CD14-positive monocyte (primary cell): ENCODE data around the gene TRAF1. TPM values are rescaled to one million over a fixed set of nuclear protein-coding genes. Genes with fewer than 3 reads are reported as not detected.

Source experiments
- DNase-seq, 3 donors: peaks; one replicate each; pipeline ENCODE4 v3.0.0-alpha.2; 2011 to 2022
- H2AFZ ChIP-seq: 2 replicates; pipeline ENCODE4 v1.6.0; 2012; ENCODE audit warnings: mild to moderate bottlenecking, low read depth, low read length, inconsistent platforms; ENCODE audit not compliant: insufficient read depth, poor library complexity, severe bottlenecking
- H3K27ac ChIP-seq, 2 donors: 1 replicate in 1 of 2; 2 replicates in 1 of 2; pipeline ENCODE4 v1.5.1; 2012 to 2013; ENCODE audit warnings: low read length in 2 of 2, control low read depth in 1 of 2, inconsistent platforms in 1 of 2, low read depth in 1 of 2, mild to moderate bottlenecking in 1 of 2
- H3K27me3 ChIP-seq, 2 donors: one replicate each; pipeline versions ENCODE4 v1.6.0 to v1.6.1; 2011 to 2013; ENCODE audit warnings: low read length in 2 of 2; ENCODE audit not compliant: control insufficient read depth in 2 of 2, insufficient read depth in 2 of 2
- H3K36me3 ChIP-seq, 2 donors: replicated peaks in 1 of 2; 1 replicate in 1 of 2; 2 replicates in 1 of 2; pipeline versions ENCODE4 v1.5.1 to v1.6.1; 2012 to 2013; ENCODE audit warnings: low read length in 2 of 2, control low read depth in 1 of 2, inconsistent platforms in 1 of 2, mild to moderate bottlenecking in 1 of 2; ENCODE audit not compliant: insufficient read depth in 2 of 2, control insufficient read depth in 1 of 2
- H3K4me1 ChIP-seq, 2 donors: 1 replicate in 1 of 2; 2 replicates in 1 of 2; pipeline versions ENCODE4 v1.5.1 to v1.6.1; 2012 to 2013; ENCODE audit warnings: low read length in 2 of 2, control low read depth in 1 of 2, inconsistent platforms in 1 of 2, mild to moderate bottlenecking in 1 of 2, moderate library complexity in 1 of 2; ENCODE audit not compliant: insufficient read depth in 2 of 2, control insufficient read depth in 1 of 2
- H3K4me2 ChIP-seq: replicated peaks from 2 replicates; pipeline ENCODE3; 2012; ENCODE audit warnings: low read length, moderate library complexity, mild to moderate bottlenecking; ENCODE audit not compliant: poor library complexity, severe bottlenecking; ENCODE audit errors: extremely low read depth
- H3K4me3 ChIP-seq, 3 experiments: fragments of 200-600 bp in 1 of 3; sonication (generic) in 1 of 3; replicated peaks in 1 of 3; 1 replicate in 2 of 3; 2 replicates in 1 of 3; pipeline ENCODE4 v1.5.1; 2011 to 2013; ENCODE audit warnings: low read length in 3 of 3, mild to moderate bottlenecking in 3 of 3, control low read depth in 2 of 3, low read depth in 2 of 3, inconsistent platforms in 1 of 3, moderate library complexity in 1 of 3
- H3K79me2 ChIP-seq: 2 replicates; pipeline ENCODE4 v1.6.0; 2012; ENCODE audit warnings: mild to moderate bottlenecking, control low read depth, inconsistent platforms, low read length, moderate library complexity; ENCODE audit not compliant: insufficient read depth
- H3K9ac ChIP-seq: 2 replicates; pipeline ENCODE4 v1.6.0; 2017; ENCODE audit warnings: low read length, mild to moderate bottlenecking; ENCODE audit not compliant: insufficient read depth, poor library complexity, severe bottlenecking
- H3K9me3 ChIP-seq, 2 donors: replicated peaks in 1 of 2; 1 replicate in 1 of 2; 2 replicates in 1 of 2; pipeline versions ENCODE4 v1.5.1 to v1.6.1; 2012 to 2013; ENCODE audit warnings: low read length in 2 of 2, control low read depth in 1 of 2; ENCODE audit not compliant: control insufficient read depth in 1 of 2, insufficient read depth in 1 of 2
- H4K20me1 ChIP-seq: 2 replicates; pipeline ENCODE4 v1.6.0; 2012; ENCODE audit warnings: mild to moderate bottlenecking, low read length, control low read depth, moderate library complexity; ENCODE audit not compliant: insufficient read depth
- H3K27ac Mint-ChIP-seq, 7 donors: one replicate each; pipeline ENCODE4 v1.8.0; 2020; ENCODE audit warnings: mild to moderate bottlenecking in 7 of 7, mixed read lengths in 7 of 7, moderate library complexity in 6 of 7, inconsistent platforms in 2 of 7
- H3K27me3 Mint-ChIP-seq, 3 donors: one replicate each; pipeline ENCODE4 v1.8.0; 2021 to 2022; ENCODE audit warnings: low read depth in 3 of 3, mild to moderate bottlenecking in 3 of 3, mixed read lengths in 3 of 3, moderate library complexity in 3 of 3, inconsistent platforms in 1 of 3
- H3K36me3 Mint-ChIP-seq, 2 donors: one replicate each; pipeline ENCODE4 v1.8.0; 2020; ENCODE audit warnings: mixed read lengths in 2 of 2, inconsistent platforms in 1 of 2, mild to moderate bottlenecking in 1 of 2
- H3K4me1 Mint-ChIP-seq: one replicate; pipeline ENCODE4 v1.8.0; 2020; ENCODE audit warnings: mild to moderate bottlenecking, mixed read lengths
- H3K4me3 Mint-ChIP-seq, 2 donors: one replicate each; pipeline ENCODE4 v1.8.0; 2020; ENCODE audit warnings: mild to moderate bottlenecking in 2 of 2, mixed read lengths in 2 of 2, moderate library complexity in 1 of 2
- H3K9me3 Mint-ChIP-seq, 7 donors: one replicate each; pipeline ENCODE4 v1.8.0; 2020 to 2022; ENCODE audit warnings: mixed read lengths in 7 of 7, mild to moderate bottlenecking in 6 of 7, moderate library complexity in 6 of 7, inconsistent platforms in 2 of 7
- WGBS: methylation state at CpG from one replicate; pipeline ENCODE4 v1.1.5; 2013; ENCODE audit warnings: missing lambda C conversion rate; ENCODE audit not compliant: insufficient coverage; 5-methylcytosine and 5-hydroxymethylcytosine counted together
- intact Hi-C, 2 donors: fragments of 100-400 bp; cut with micrococcal nuclease; formaldehyde crosslinking; loops; one replicate each; pipeline versions ENCODE4 v1.15.0 to v1.15.1; 2023
- polyA plus RNA-seq, 3 donors: library from polyadenylated mRNA; depleted of rRNA in 1 of 3; unstranded in 2 of 3; stranded (reverse) in 1 of 3; fragments of 300-500 nt in 2 of 3; fragments of >200 nt in 1 of 3; fragmentation: Illumina TruSeq in 2 of 3; gene quantifications; 1 replicate in 2 of 3; 2 replicates in 1 of 3; pipeline ENCODE4 v1.2.3, GENCODE V29; 2012 to 2021
- TF ChIP-seq, protein P1 (sequence below): fragments of 200-600 bp; IDR thresholded peaks from one replicate; pipeline ENCODE4 v1.8.0; 2022; ENCODE audit warnings: antibody characterized with exemption, mild to moderate bottlenecking

TRAF1 gene
- polyA plus RNA-seq, 3 donors = 0.15 to 22.8 (median 0.74) TPM

GRCh38 chr9:120854596-120855327 lies 71.8 kb downstream of the TRAF1 start:
- no peak overlapping the region for H3K4me2 ChIP-seq
- Mint-ChIP-seq H3K9me3 (no peaks in the 10 kb centered on the region), H3K4me1 (peaks cover 1% of the 10 kb centered on the region), H3K27ac (peak overlapping the region in 1 of 7 donors; percentile 25), H3K4me3 (no peak overlapping the region), H3K27me3 (peaks cover 0 to 1% (median 0%) of the 10 kb centered on the region in 3 donors), H3K36me3 (peaks cover 68 to 72% of the 10 kb centered on the region in 2 donors)
- H3K4me1 ChIP-seq = no peaks in the 10 kb centered on the region
- intact Hi-C loops = no loop called here
- H2AFZ ChIP-seq = no peak overlapping the region
- H4K20me1 ChIP-seq = no peaks in the 10 kb centered on the region
- no CpG with 5 or more reads among the region's 3 CpGs for WGBS
- DNase-seq = no peak
- H3K4me3 ChIP-seq = no peak overlapping the region
- no peak overlapping the region for H3K9ac ChIP-seq
- H3K27ac ChIP-seq = no peak overlapping the region
- TF ChIP-seq, protein P1, sequence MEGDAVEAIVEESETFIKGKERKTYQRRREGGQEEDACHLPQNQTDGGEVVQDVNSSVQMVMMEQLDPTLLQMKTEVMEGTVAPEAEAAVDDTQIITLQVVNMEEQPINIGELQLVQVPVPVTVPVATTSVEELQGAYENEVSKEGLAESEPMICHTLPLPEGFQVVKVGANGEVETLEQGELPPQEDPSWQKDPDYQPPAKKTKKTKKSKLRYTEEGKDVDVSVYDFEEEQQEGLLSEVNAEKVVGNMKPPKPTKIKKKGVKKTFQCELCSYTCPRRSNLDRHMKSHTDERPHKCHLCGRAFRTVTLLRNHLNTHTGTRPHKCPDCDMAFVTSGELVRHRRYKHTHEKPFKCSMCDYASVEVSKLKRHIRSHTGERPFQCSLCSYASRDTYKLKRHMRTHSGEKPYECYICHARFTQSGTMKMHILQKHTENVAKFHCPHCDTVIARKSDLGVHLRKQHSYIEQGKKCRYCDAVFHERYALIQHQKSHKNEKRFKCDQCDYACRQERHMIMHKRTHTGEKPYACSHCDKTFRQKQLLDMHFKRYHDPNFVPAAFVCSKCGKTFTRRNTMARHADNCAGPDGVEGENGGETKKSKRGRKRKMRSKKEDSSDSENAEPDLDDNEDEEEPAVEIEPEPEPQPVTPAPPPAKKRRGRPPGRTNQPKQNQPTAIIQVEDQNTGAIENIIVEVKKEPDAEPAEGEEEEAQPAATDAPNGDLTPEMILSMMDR = no peak
- H3K36me3 ChIP-seq = peaks cover 48 to 89% of the 10 kb centered on the region in 2 donors
- no peaks in the 10 kb centered on the region for H3K27me3 ChIP-seq
- no peaks in the 10 kb centered on the region for H3K79me2 ChIP-seq
- no peaks in the 10 kb centered on the region for H3K9me3 ChIP-seq

DNA sequence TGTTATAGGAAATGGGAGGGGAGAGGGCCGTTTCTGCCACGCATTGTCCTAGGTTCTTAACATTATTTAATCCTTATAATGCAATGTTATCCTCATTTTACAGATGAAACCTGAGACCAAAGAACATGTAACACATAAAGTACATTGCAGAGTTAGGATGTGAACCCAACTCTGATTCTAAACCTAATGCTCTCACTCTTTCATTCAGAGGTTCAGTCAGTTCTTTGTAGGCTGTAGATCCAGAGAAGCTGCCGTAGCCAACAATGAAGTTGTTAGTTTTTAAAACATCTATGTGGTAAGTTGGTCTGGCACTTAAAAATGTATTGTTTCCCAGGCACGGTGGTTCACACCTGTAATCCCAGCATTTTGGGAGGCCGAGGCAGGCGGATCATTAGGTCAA lies 73.4 kb downstream of the TRAF1 start:
- Histone ChIP-seq H3K36me3 (peaks cover 38 to 73% of the 10 kb centered on the region in 2 donors), H3K27ac (no peak overlapping the region), H3K4me2 (no peak overlapping the region), H3K27me3 (no peaks in the 10 kb centered on the region), H3K79me2 (no peaks in the 10 kb centered on the region), H3K4me3 (no peak overlapping the region), H3K9ac (no peak overlapping the region), H2AFZ (no peak overlapping the region), H3K9me3 (no peaks in the 10 kb centered on the region), H4K20me1 (no peaks in the 10 kb centered on the region), H3K4me1 (no peaks in the 10 kb centered on the region)
- no peaks in the 10 kb centered on the region for H3K9me3 Mint-ChIP-seq
- WGBS = 100% methylated on average over 3 of the region's 6 CpGs
- H3K4me1 Mint-ChIP-seq = peaks cover 1% of the 10 kb centered on the region
- intact Hi-C loops = no loop called here
- H3K36me3 Mint-ChIP-seq = peaks cover 56 to 64% of the 10 kb centered on the region in 2 donors
- no peak for DNase-seq
- peak overlapping the region in 2 of 7 donors; percentile 19 to 22 for H3K27ac Mint-ChIP-seq
- no peak overlapping the region for H3K4me3 Mint-ChIP-seq
- no peaks in the 10 kb centered on the region for H3K27me3 Mint-ChIP-seq
- TF ChIP-seq, protein P1 = no peak

Other genes with a start within 250 kb of the TRAF1 start
- gene MEGF9, start 212.3 kb downstream of the TRAF1 start, polyA plus RNA-seq = 10 to 100 TPM; 45.0 to 92.8 (median 89.7) TPM
- 10 to 100 TPM; 20.0 to 30.8 (median 28.9) TPM for gene FBXW2, start 133.4 kb downstream of the TRAF1 start, polyA plus RNA-seq
- gene PSMD5, start 83.9 kb downstream of the TRAF1 start, polyA plus RNA-seq = 10 to 100 TPM; 10.0 to 20.9 (median 10.7) TPM
- 10 to 100 TPM; 12.6 to 61.0 (median 12.7) TPM for gene PHF19, start 49.6 kb downstream of the TRAF1 start, polyA plus RNA-seq
- gene C5, start 123.5 kb upstream of the TRAF1 start, polyA plus RNA-seq = 1 to 10 TPM in 2 of 3 donors, under 1 TPM in 1; 0.66 to 3.5 (median 1.2) TPM
- gene CNTRL, start 148.2 kb upstream of the TRAF1 start, polyA plus RNA-seq = 10 to 100 TPM in 1 of 3 donors, 1 to 10 TPM in 2; 3.9 to 26.8 (median 4.8) TPM